HG03060 (cell line): Measurements from ENCODE around the gene LARP4B.

Source experiments
- ATAC-seq: cut with Tn5 transposase; IDR thresholded peaks from one replicate; pipeline ENCODE4 v1.9.1; 2021; ENCODE audit warnings: low read depth, moderate number of reproducible peaks; ENCODE audit not compliant: unreplicated experiment

The LARP4B gene

GRCh38 chr10:927131-927530, 4.4 kb downstream of the LARP4B start:
- ATAC-seq, result no peak

- ATAC-seq, result no peak
Measured at GRCh38 chr10:926075-926698, 5.3 kb downstream of the LARP4B start.

- no peak for ATAC-seq
Measured at GRCh38 chr10:924524-924859, 7.0 kb downstream of the LARP4B start.

- ATAC-seq, result no peak
Measured at GRCh38 chr10:923844-924523, 7.5 kb downstream of the LARP4B start.

- ATAC-seq, result no peak
Measured at GRCh38 chr10:921471-922414, 9.8 kb downstream of the LARP4B start.

- ATAC-seq, result no peak
Measured at GRCh38 chr10:920450-920849, 11.1 kb downstream of the LARP4B start.

- no peak for ATAC-seq
Measured at GRCh38 chr10:919481-919880, 12.0 kb downstream of the LARP4B start.

GRCh38 chr10:917999-918398, 13.5 kb downstream of the LARP4B start:
- ATAC-seq, result no peak

GRCh38 chr10:917416-917720, 14.1 kb downstream of the LARP4B start:
- no peak for ATAC-seq

- no peak for ATAC-seq
Measured at GRCh38 chr10:916716-917415, 14.6 kb downstream of the LARP4B start.

GRCh38 chr10:909831-910230, 21.7 kb downstream of the LARP4B start:
- no peak for ATAC-seq

- no peak for ATAC-seq
Measured at GRCh38 chr10:905972-906371, 25.5 kb downstream of the LARP4B start.

- no peak for ATAC-seq
Measured at GRCh38 chr10:905503-905902, 26.0 kb downstream of the LARP4B start.

- no peak for ATAC-seq
Measured at GRCh38 chr10:904403-904802, 27.1 kb downstream of the LARP4B start.

GRCh38 chr10:898141-898540, 33.4 kb downstream of the LARP4B start:
- no peak for ATAC-seq

- no peak for ATAC-seq
Measured at GRCh38 chr10:896982-897381, 34.5 kb downstream of the LARP4B start.

GRCh38 chr10:895324-895723, 36.2 kb downstream of the LARP4B start:
- no peak for ATAC-seq

GRCh38 chr10:878895-879294, 52.6 kb downstream of the LARP4B start:
- ATAC-seq, result no peak

- ATAC-seq, result no peak
Measured at GRCh38 chr10:878333-878759, 53.2 kb downstream of the LARP4B start.

GRCh38 chr10:876438-876837, 55.1 kb downstream of the LARP4B start:
- ATAC-seq, result no peak

- no peak for ATAC-seq
Measured at GRCh38 chr10:873020-873419, 58.5 kb downstream of the LARP4B start.
